H1 (cell line): Measurements from ENCODE around the gene MRTFA. TPM values are rescaled to one million over a fixed set of nuclear protein-coding genes. Genes with fewer than 3 reads are reported as not detected.

Experiments
- CTCF ChIA-PET: fragments of 300-600 bp; sonication (Branson Sonifier 250); formaldehyde crosslinking; loops from one replicate; lab custom pipeline; 2021; ENCODE audit not compliant: partially characterized antibody; lab: Charles Lee
- POLR2A ChIA-PET: fragments of 300-600 bp; sonication (Branson Sonifier 250); formaldehyde crosslinking; loops from one replicate; lab custom pipeline; 2021; ENCODE audit warnings: inconsistent platforms; ENCODE audit not compliant: partially characterized antibody; lab: Charles Lee
- DNase-seq, 2 experiments: peaks; one replicate each; pipeline versions ENCODE4 v3.0.0 to v3.0.0-alpha.2; 2010 to 2022; ENCODE audit warnings: low spot score in 2 of 2, low read depth in 1 of 2, mixed read lengths in 1 of 2
- FAIRE-seq: peaks from 2 replicates; lab custom pipeline; 2011; peaks lifted over from hg19 to GRCh38; lab: Jason Lieb, UNC
- H2AFZ ChIP-seq: 2 replicates; pipeline ENCODE4 v1.8.1; 2012; ENCODE audit warnings: low read length, inconsistent platforms
- H2AK5ac ChIP-seq: 2 replicates; pipeline ENCODE4 v1.6.1; 2013; ENCODE audit warnings: low read depth, low read length
- H2BK120ac ChIP-seq: replicated peaks from 2 replicates; pipeline ENCODE3; 2013; ENCODE audit warnings: low read depth, low read length, inconsistent platforms
- H2BK12ac ChIP-seq: 2 replicates; pipeline ENCODE4 v1.6.1; 2013; ENCODE audit warnings: low read depth, low read length
- H2BK15ac ChIP-seq: 2 replicates; pipeline ENCODE4 v1.6.1; 2013; ENCODE audit warnings: low read length
- H2BK20ac ChIP-seq: 2 replicates; pipeline ENCODE4 v1.6.1; 2013; ENCODE audit warnings: low read length
- H2BK5ac ChIP-seq: 2 replicates; pipeline ENCODE4 v1.6.1; 2013; ENCODE audit warnings: low read depth, low read length
- H3K14ac ChIP-seq: 2 replicates; pipeline ENCODE4 v1.6.1; 2013; ENCODE audit warnings: inconsistent platforms; ENCODE audit not compliant: insufficient read length
- H3K18ac ChIP-seq: 2 replicates; pipeline ENCODE4 v1.6.1; 2013; ENCODE audit warnings: low read length; ENCODE audit errors: extremely low read depth
- H3K23ac ChIP-seq: 2 replicates; pipeline ENCODE4 v1.6.1; 2013; ENCODE audit warnings: inconsistent platforms; ENCODE audit not compliant: insufficient read length
- H3K23me2 ChIP-seq: 2 replicates; pipeline ENCODE4 v1.6.1; 2013; ENCODE audit warnings: low read depth, low read length
- H3K27ac ChIP-seq: 2 replicates; pipeline ENCODE4 v1.6.1; 2011; ENCODE audit warnings: low read depth, low read length, inconsistent platforms
- H3K27me3 ChIP-seq, 4 experiments: replicated peaks in 1 of 4; 1 replicate in 1 of 4; 2 replicates in 3 of 4; pipeline versions ENCODE4 v1.6.1 to v1.8.1; 2011 to 2013; ENCODE audit warnings: low read length in 3 of 4, mild to moderate bottlenecking in 3 of 4, inconsistent platforms in 2 of 4, mixed read lengths in 2 of 4, moderate library complexity in 1 of 4; ENCODE audit not compliant: control insufficient read depth in 3 of 4, insufficient read depth in 3 of 4; ENCODE audit errors: extremely low read depth in 1 of 4
- H3K36me3 ChIP-seq, 4 experiments: 2 replicates each; pipeline versions ENCODE4 v1.6.1 to v1.8.1; 2011 to 2013; ENCODE audit warnings: mild to moderate bottlenecking in 4 of 4, low read length in 3 of 4, moderate library complexity in 2 of 4, control low read depth in 1 of 4, inconsistent platforms in 1 of 4; ENCODE audit not compliant: insufficient read depth in 4 of 4, control insufficient read depth in 2 of 4
- H3K4ac ChIP-seq: replicated peaks from 2 replicates; pipeline ENCODE3; 2013; ENCODE audit warnings: low read length, low read depth, mixed read lengths, inconsistent platforms; ENCODE audit not compliant: insufficient read length
- H3K4me1 ChIP-seq, 4 experiments: replicated peaks in 1 of 4; 1 replicate in 1 of 4; 2 replicates in 3 of 4; pipeline versions ENCODE4 v1.6.1 to v1.8.1; 2011 to 2013; ENCODE audit warnings: low read length in 3 of 4, inconsistent platforms in 2 of 4, mixed read lengths in 1 of 4; ENCODE audit not compliant: insufficient read depth in 4 of 4, control insufficient read depth in 3 of 4
- H3K4me2 ChIP-seq, 2 experiments: 2 replicates each; pipeline versions ENCODE4 v1.6.1 to v1.8.1; 2011 to 2013; ENCODE audit warnings: low read depth in 2 of 2, low read length in 2 of 2, control low read depth in 1 of 2, inconsistent platforms in 1 of 2, mild to moderate bottlenecking in 1 of 2; ENCODE audit not compliant: insufficient read depth in 1 of 2
- H3K4me3 ChIP-seq, 4 experiments: fragments of 200-600, 300-600 bp in 1 of 4; sonication (generic), shearing (Covaris generic), sonication (Bioruptor Twin) in 1 of 4; 2 replicates each; pipeline versions ENCODE4 v1.5.1 to v1.8.1; 2011 to 2016; ENCODE audit warnings: low read length in 4 of 4, low read depth in 3 of 4, control low read depth in 2 of 4, inconsistent platforms in 2 of 4, mild to moderate bottlenecking in 2 of 4, mixed read lengths in 1 of 4, moderate library complexity in 1 of 4; ENCODE audit not compliant: insufficient read depth in 2 of 4; ENCODE audit errors: extremely low read depth in 1 of 4
- H3K56ac ChIP-seq: replicated peaks from 2 replicates; pipeline ENCODE3; 2013; ENCODE audit warnings: low read depth, mild to moderate bottlenecking, mixed read lengths, low read length, inconsistent platforms; ENCODE audit not compliant: insufficient read length
- H3K79me1 ChIP-seq: 2 replicates; pipeline ENCODE4 v1.6.1; 2013; ENCODE audit warnings: low read depth, low read length, control low read depth
- H3K79me2 ChIP-seq, 2 experiments: 2 replicates each; pipeline versions ENCODE4 v1.6.1 to v1.8.1; 2012 to 2013; ENCODE audit warnings: low read length in 2 of 2, mild to moderate bottlenecking in 2 of 2, inconsistent platforms in 1 of 2; ENCODE audit not compliant: insufficient read depth in 2 of 2, control insufficient read depth in 1 of 2
- H3K9ac ChIP-seq, 4 experiments: replicated peaks in 1 of 4; 1 replicate in 1 of 4; 2 replicates in 3 of 4; pipeline versions ENCODE4 v1.6.1 to v1.8.1; 2011 to 2013; ENCODE audit warnings: low read depth in 3 of 4, low read length in 3 of 4, control low read depth in 2 of 4, mild to moderate bottlenecking in 2 of 4, moderate library complexity in 2 of 4, inconsistent platforms in 1 of 4; ENCODE audit errors: extremely low read depth in 1 of 4
- H3K9me3 ChIP-seq, 2 experiments: 2 replicates each; pipeline versions ENCODE4 v1.6.1 to v1.8.1; 2012 to 2013; ENCODE audit warnings: mild to moderate bottlenecking in 2 of 2, moderate library complexity in 2 of 2, control low read depth in 1 of 2, inconsistent platforms in 1 of 2, low read depth in 1 of 2, low read length in 1 of 2, mixed read lengths in 1 of 2; ENCODE audit not compliant: insufficient read depth in 2 of 2
- H4K20me1 ChIP-seq, 2 experiments: replicated peaks in 1 of 2; 2 replicates each; pipeline versions ENCODE3 to v1.8.1; 2011 to 2013; ENCODE audit warnings: inconsistent platforms in 2 of 2, low read length in 2 of 2, mild to moderate bottlenecking in 1 of 2; ENCODE audit not compliant: insufficient read depth in 2 of 2, control insufficient read depth in 1 of 2
- H4K5ac ChIP-seq: 2 replicates; pipeline ENCODE4 v1.6.1; 2013; ENCODE audit warnings: low read length, low read depth, mixed read lengths, inconsistent platforms; ENCODE audit not compliant: insufficient read length
- H4K8ac ChIP-seq: 2 replicates; pipeline ENCODE4 v1.8.0; 2013; ENCODE audit warnings: mild to moderate bottlenecking, moderate library complexity, low read length, inconsistent platforms; ENCODE audit not compliant: insufficient read depth; ENCODE audit errors: extremely low read depth
- H4K91ac ChIP-seq: replicated peaks from 2 replicates; pipeline ENCODE3; 2013; ENCODE audit warnings: low read length, mixed read lengths, inconsistent platforms; ENCODE audit not compliant: insufficient read length
- BRCA1 ChIP-seq: IDR thresholded peaks from 2 replicates; pipeline ENCODE4 v1.6.1; 2012; ENCODE audit warnings: low read depth, low read length, improper control_type of control experiment
- RXRA ChIP-seq: IDR thresholded peaks from 2 replicates; pipeline ENCODE4 v1.6.1; 2011; ENCODE audit warnings: low read depth, mild to moderate bottlenecking, low read length, moderate library complexity; ENCODE audit not compliant: insufficient read depth
- SIN3A ChIP-seq, 2 experiments: IDR thresholded peaks in 1 of 2; conservative IDR thresholded peaks in 1 of 2; 2 replicates each; pipeline ENCODE4 v1.6.1; 2011 to 2012; ENCODE audit warnings: low read length in 2 of 2, improper control_type of control experiment in 1 of 2, low read depth in 1 of 2, mild to moderate bottlenecking in 1 of 2
- YY1 ChIP-seq: IDR thresholded peaks from 2 replicates; pipeline ENCODE4 v1.6.1; 2011; ENCODE audit warnings: low read depth, mild to moderate bottlenecking, low read length
- WGBS, 2 experiments: shearing (Covaris generic) in 1 of 2; methylation state at CpG; one replicate each; pipeline versions ENCODE4 v1.1.6 to v1.1.7; 2013 to 2015; ENCODE audit warnings: low lambda C conversion rate in 2 of 2, mixed read lengths in 2 of 2, inconsistent platforms in 1 of 2, low coverage in 1 of 2, missing lambda C conversion rate in 1 of 2; ENCODE audit not compliant: insufficient replicate concordance in 2 of 2, insufficient coverage in 1 of 2, insufficient read length in 1 of 2; ENCODE audit errors: extremely low coverage in 1 of 2, missing lambda C conversion rate in 1 of 2; 5-methylcytosine and 5-hydroxymethylcytosine counted together
- polyA plus RNA-seq, 7 experiments: library from polyadenylated mRNA; depleted of rRNA in 3 of 7; stranded (reverse) in 5 of 7; unstranded in 2 of 7; fragments of >200 nt in 5 of 7; fragments of 200-250 nt in 2 of 7; gene quantifications; 1 replicate in 5 of 7; 2 replicates in 1 of 7; 4 replicates in 1 of 7; pipeline versions ENCODE4 v1.2.1 to v1.2.3, GENCODE V29; 2011 to 2013; ENCODE audit warnings: missing spikeins in 2 of 7, mixed read lengths in 2 of 7
- total RNA-seq: library from RNA; stranded (reverse); fragmentation: NEBNext Ultra II Directional; extraction: Animal tissue kit (Norgen Biotek cat#: 25700); gene quantifications from 2 replicates; pipeline ENCODE4 v1.2.1, GENCODE V29; 2021

MRTFA gene
- total and polyA plus RNA-seq, 2 of the 8 experiments (the other 6 are each of a cell fraction or from before 2014, with no cell fraction given): 5.4 to 37.9 TPM

DNA sequence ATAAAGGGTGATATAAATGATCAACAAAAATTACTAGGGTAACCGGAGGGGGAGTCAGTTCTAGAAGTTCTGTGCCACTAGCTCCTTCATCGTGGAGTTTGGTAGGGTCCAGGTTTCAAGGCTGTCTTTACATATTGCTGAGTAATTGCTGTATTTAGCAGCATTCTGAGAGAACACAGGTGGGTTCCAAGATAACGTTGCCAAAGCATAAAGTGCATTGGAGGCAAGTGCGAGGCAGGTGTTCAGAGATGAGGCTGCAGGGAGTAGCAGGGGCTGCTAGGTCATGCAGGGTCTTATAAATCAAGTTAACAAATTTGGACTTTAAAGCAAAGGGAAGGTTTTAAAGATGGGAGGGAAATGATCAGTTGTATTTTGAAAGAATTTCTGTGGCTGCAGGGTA lies 248.3 kb downstream of the MRTFA start:
- no peak overlapping the region for H4K91ac ChIP-seq
- H3K79me2 ChIP-seq: no peaks in the 10 kb centered on the region
- no peak for FAIRE-seq

More for the DNA sequence above, 248.3 kb downstream of the MRTFA start:
- 95% methylated on average over 4 of the region's 4 CpGs; no CpG with 5 or more reads in 1 of the 2 experiments for WGBS, 2 experiments
- ChIA-PET POLR2A (interaction anchor here (0.9 kb wide), 1 partner anchor 18 kb away, joined by 3 read pairs; the partner anchor contains the start of gene SGSM3), CTCF (interaction anchor here (1.3 kb wide), 1 partner anchor 11 kb away, joined by 3 read pairs; no protein-coding TSS in a partner anchor)
- H3K23ac ChIP-seq: no peak overlapping the region
- H3K27me3 ChIP-seq: no peaks in the 10 kb centered on the region
- H2BK12ac ChIP-seq: no peak overlapping the region
- H4K20me1 ChIP-seq: peaks cover 2 to 5% of the 10 kb centered on the region in 2 experiments
- peaks cover 5% of the 10 kb centered on the region; the same call in 1 of the 2 replicates for H3K79me1 ChIP-seq
- H3K14ac ChIP-seq: no peak overlapping the region
- no peak overlapping the region for H2BK120ac ChIP-seq
- no peak overlapping the region for H3K18ac ChIP-seq
- no peaks in the 10 kb centered on the region for H3K4me1 ChIP-seq
- no peak overlapping the region for H3K9ac ChIP-seq
- H3K23me2 ChIP-seq: no peaks in the 10 kb centered on the region; the same call in 1 of the 2 replicates
- no peak overlapping the region for H2AFZ ChIP-seq
- DNase-seq: no peak
- H2BK20ac ChIP-seq: no peak overlapping the region
- no peak overlapping the region for H2BK5ac ChIP-seq
- no peak overlapping the region for H4K8ac ChIP-seq
- H4K5ac ChIP-seq: no peak overlapping the region
- TF ChIP-seq YY1: no peak
- TF ChIP-seq BRCA1: no peak
- no peak for TF ChIP-seq SIN3A (conservative IDR thresholded peaks at IDR 0.05 in 1 of 2, IDR thresholded peaks at IDR 0.05 in 1 of 2; ENCODE audit: low read depth in 1 of 2, low read length in 2 of 2)
- TF ChIP-seq RXRA: no peak
- TF ChIP-seq, all 59 proteins: peak for 0
- Histone ChIP-seq H3K36me3 (no peaks in the 10 kb centered on the region), H3K56ac (no peak overlapping the region), H3K4me2 (no peak overlapping the region), H3K4ac (no peak overlapping the region), H3K27ac (no peak overlapping the region), H3K4me3 (no peak overlapping the region), H2AK5ac (no peak overlapping the region), H3K9me3 (no peaks in the 10 kb centered on the region), H2BK15ac (no peak overlapping the region)
